CD4-positive, alpha-beta T cell treated with Interferon gamma for 1 hour (primary cell): Measurements from ENCODE around the gene DAPK1.

Source experiments
- DNase-seq: peaks from one replicate; pipeline ENCODE4 v3.0.0-alpha.2; 2020

DAPK1 gene

DNA sequence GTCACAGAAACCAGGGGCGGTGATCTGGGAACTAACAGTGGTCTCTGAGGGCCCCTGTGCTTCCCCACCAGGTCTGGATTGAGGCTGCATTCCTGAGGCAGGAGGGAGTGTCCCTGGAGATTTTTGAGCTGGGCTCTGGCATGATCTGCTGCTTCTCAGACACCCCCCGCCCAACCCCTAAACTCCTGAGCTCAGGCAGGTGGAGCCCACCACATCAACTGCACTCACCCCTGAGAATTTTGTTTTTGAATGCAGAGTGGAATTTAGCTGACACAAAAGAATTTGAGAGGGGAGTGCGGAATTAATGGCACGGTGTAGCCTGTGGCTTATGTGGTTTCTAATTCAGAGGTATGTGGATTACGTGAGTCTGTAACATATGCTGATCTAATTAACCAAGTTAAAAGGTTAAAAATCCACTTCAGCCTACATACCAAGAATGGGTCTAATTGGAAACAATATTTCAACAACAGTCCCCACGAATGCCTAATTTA lies 204.3 kb downstream of the DAPK1 start:
- no peak for DNase-seq

DNA sequence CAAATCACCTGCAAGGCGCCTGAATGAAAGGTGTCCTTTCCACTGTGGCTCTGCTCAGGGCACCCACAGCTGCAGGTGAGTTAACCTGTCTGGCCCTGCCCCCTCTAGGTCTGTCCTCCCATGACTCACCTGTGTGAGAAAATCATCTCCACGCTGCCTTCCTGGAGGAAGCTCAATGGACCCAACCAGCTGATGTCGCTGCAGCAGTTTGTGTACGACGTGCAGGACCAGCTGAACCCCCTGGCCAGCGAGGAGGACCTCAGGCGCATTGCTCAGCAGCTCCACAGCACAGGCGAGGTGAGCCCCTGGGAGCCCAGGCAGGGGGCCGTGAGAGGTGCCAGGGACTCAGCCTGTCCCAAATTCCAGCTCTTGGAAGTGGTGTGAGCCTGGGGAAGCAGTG lies 205.3 kb downstream of the DAPK1 start:
- DNase-seq: no peak

DNA sequence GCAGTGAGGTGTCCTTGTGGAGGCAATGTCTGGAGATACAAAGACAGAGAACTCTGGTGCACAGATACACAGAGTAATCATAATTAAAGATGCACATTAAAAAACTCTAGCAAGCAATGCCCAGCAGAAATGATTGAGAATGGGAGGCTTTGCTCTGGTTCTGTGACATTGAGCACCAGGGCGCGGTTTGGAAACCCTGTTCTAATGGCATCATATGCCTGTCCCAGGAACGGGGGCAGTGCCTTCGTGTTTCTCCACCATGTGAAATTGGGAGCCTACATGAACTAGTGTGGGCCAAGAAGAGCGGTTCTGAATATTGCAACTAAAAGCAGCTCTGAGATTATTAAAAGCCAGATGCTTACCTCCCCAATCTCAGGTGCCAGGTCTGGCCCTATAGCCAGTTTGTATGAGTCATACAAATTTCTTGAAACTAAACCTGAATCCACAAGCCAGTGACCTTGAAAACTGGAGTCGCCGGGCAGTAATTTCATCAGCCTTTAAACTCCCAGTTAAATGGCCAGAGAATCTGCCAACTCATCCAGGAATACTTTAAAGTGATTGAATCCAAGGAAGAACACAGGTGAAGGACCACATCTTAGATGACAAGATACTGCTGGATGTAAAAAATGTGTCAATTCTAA lies 206.1 kb downstream of the DAPK1 start:
- no peak for DNase-seq

DNA sequence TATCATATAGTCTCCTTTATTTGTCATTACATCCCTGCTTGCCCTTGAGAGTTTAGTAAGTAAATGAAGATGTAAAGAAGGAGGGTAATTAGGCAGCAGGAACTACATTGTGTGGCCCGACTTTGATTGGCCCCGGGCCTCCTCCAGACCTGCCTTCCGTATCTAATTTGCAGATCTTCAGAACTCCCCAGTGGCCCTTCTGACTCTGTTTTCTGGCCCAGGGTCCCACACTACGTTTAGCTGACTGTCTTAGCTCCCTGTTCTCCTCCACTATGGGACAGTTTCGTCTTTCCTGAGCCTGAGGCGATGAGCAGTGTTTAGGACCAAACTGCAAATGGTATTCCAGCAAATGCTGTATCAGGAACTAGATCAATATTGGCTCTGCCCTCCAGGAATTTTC lies 206.7 kb downstream of the DAPK1 start:
- no peak for DNase-seq

DNA sequence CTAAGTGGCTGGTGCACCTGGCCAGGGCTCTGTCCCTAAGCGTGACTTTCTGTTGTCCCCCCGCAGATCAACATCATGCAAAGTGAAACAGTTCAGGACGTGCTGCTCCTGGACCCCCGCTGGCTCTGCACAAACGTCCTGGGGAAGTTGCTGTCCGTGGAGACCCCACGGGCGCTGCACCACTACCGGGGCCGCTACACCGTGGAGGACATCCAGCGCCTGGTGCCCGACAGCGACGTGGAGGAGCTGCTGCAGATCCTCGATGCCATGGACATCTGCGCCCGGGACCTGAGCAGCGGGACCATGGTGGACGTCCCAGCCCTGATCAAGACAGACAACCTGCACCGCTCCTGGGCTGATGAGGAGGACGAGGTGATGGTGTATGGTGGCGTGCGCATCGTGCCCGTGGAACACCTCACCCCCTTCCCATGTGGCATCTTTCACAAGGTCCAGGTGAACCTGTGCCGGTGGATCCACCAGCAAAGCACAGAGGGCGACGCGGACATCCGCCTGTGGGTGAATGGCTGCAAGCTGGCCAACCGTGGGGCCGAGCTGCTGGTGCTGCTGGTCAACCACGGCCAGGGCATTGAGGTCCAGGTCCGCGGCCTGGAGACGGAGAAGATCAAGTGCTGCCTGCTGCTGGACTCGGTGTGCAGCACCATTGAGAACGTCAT lies 208.5 kb downstream of the DAPK1 start:
- DNase-seq: no peak

DNA sequence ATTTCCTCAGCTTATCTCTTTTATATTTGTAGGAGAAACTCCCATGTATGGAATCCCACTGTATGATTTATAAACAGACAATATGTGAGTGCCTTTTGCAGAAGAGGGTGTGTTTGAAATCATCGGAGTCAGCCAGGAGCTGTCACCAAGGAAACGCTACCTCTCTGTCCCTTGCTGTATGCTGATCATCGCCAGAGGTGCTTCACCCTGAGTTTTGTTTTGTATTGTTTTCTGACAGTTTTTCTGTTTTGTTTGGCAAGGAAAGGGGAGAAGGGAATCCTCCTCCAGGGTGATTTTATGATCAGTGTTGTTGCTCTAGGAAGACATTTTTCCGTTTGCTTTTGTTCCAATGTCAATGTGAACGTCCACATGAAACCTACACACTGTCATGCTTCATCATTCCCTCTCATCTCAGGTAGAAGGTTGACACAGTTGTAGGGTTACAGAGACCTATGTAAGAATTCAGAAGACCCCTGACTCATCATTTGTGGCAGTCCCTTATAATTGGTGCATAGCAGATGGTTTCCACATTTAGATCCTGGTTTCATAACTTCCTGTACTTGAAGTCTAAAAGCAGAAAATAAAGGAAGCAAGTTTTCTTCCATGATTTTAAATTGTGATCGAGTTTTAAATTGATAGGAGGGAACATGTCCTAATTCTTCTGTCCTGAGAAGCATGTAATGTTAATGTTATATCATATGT lies 210.3 kb downstream of the DAPK1 start:
- no peak for DNase-seq

DNA sequence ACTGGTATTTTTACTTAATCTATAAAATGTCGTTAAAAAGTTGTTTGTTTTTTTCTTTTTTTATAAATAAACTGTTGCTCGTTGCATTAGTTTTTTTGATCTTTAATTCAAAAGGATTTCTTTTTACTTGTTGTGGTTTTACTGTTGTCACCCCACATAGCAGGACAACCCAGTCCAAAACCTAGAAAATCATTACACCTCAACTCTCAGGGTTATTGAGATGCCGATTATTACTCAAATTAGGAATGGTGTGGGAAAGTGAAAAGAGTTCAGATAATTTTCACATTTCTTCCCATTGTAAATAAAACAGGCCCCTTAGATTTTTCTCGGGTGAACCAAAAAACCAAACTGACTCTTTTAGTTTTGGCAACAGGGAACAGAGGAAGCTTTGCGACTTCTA lies 210.9 kb downstream of the DAPK1 start:
- no peak for DNase-seq

DNA sequence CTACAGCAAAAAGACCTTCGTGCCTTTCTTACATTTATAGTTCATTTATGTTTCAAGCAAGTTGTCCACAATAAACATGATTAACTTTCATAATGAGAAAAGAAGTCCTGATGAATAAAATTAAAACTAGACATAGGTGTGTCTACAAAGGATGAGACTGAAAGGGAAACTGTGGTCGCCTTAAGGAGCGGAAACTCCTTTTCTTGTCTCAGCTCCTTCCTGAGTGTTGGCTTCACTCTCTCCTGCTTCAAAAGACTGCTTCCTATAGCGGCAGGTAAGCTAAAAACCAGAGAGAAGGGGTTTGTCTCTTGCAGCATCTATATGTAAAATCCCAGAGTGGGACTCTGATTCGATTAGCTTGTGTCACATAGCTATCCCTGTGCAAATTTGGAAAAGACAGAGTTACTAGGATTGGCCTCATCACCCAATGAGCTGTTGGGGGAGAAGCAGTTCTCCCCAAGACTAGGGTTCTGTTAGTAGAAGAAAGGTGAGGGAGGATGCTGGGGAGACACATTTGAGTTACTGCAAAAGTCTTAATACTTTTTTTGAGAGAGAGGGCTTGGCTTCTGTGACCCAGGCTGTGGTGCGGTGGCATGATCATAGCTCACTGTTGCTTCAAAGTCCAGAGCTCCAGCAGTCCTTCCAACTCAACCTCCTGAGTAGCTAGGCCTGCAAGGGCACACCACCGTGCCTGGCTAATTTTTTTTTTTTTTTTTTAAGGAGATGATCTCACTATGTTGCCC lies 211.5 kb downstream of the DAPK1 start:
- DNase-seq: no peak

DNA sequence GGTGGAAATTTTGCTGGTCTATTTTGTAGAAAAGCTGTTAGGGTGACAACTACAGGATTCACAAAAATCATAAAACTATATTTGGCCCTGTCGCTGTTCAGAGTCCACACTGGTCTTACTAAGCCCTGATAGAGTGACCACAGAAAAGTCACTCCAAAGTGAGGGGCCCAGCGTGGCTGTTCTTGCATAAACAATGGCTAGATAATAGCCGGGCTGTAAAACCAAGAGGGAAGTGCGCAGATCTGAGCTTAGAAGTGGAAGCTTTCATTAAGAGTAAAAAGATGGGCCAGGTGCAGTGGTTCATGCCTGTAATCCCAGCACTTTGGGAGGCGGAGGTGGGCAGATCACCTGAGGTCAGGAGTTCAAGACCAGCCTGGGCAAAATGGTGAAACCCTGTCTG lies 212.8 kb downstream of the DAPK1 start:
- DNase-seq: no peak

DNA sequence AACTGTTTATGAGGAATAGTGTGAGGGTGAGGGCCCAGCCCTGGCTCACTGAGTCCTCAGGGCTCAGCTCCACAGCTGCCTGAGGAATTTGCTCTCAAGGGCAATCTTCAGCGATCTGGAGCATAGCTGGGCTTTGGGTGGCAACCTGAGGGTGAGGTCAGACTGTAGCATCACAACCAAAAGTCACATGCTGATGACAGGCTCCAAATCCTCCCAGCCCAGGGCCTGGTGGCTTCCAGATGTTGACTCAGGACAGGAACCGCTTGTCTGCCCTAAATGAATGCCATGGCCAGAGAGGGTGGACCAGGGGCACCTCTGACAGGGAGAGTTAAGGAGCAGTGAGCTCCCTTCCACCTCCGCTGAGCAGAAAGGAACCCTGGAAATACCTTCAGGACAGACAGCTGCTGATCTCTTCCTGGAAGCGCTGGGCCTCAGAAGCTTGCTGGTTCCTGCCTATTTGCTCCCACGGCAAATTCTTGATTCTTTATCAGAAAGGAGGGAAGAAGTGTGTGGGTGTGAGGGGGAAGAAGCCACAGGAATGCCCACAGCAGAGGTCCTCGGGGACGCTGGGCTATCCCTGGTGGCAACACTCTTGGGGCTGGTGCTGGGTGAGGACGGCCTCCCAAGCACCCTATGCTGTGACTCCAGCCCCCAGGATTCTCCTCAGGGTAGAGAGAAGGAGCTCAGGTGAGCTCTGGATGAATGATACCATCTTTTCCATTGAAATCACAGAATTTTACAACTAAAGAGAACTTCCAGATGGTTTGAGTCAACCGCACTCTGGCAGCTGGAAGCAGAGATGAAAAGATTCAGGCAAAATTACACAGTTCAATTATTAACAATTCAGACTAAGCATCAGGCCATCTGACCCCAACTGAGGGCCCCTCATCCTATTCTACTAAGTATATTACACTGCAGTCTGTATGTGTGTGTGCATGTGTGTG lies 214.5 kb downstream of the DAPK1 start:
- DNase-seq: peak; percentile 32

DNA sequence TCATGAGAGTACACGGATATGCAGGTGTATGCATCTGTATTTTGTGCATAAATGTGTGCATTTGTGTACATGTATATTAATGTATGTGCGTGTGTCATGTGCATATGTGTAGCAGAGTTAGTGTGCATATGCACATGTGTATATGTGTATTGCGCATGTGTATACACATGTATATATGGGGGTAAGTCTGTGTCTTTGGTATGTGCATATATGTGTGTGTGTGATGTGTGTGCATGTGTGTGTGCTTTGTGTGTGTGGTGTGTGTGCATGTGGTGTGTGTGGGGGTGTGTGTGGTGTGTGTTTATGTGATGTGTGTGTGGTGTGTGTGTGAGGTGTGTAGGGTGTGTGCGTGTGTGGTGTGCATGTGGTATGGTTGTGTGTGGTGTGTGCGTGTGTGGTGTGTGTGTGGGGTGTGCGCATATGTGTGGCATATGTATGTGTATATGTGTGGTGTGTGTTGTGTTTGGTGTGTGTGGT lies 215.2 kb downstream of the DAPK1 start:
- DNase-seq: no peak

DNA sequence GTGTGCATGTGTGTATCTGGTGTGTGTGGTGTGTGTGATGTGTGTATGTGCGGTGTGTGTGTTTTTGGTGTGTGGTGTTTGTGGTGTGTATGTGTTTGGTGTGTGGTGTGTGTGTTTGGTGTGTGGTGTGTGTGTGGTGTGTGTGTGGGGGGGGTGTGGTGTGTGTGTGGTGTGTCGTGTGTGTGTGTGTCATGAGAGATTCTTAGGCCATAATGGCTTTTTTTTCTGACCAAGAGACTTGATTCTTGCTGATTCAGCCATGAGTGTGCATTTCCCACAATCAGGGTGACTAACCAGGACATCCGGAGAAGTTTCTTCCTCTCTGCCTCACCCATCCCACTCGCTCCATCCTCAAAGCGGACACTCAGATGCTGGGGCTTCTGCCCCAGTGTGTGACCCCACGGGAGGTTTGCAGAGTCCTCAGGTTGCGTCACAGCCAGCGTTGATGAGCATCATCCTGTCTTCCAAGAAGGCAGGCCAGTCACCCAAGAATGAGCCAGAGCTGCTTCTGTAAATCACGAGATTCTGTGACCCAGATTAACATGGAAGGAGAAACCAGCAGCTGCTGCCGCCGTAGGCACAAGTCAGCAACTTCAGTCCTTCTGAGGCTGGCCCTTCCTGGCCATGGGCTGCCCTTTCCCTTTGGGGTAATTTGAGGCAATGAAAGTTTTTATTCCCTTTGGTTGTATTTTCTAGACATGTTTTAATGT lies 215.8 kb downstream of the DAPK1 start:
- DNase-seq: peak; percentile 85

DNA sequence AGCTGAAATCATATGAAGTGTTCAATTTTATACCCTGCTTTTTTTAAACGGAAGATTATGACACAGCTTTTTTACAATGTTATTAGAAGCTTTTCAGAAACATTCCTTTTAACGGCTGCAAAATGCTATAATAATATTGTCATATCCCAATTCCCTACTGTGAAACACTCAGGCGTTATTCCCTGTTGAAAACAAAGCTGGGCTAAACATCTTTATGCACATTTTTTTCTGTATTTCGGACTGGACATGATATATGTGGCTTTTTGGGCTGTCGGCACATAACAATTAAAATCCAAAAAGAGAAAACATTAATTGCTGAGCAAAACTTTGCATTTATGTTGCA lies 216.3 kb downstream of the DAPK1 start:
- no peak for DNase-seq

DNA sequence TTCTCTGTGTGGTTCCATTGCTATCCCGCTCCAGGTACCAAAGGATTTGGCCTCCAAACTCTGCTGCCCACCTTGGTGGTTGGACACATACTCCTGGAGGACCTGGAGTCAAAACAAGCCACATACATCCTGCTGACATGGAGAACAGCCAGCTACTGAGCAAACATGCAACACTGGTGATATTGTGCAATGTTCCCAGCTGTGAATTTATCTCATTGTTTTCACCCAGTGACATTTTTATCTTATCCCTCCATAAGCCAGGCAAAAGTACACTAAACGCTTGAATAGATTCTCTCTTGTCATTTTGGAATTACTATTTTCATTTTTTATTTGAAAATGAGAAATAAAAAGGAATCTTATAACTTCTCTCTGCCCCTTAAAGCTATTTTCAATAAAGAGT lies 217.2 kb downstream of the DAPK1 start:
- DNase-seq: no peak

DNA sequence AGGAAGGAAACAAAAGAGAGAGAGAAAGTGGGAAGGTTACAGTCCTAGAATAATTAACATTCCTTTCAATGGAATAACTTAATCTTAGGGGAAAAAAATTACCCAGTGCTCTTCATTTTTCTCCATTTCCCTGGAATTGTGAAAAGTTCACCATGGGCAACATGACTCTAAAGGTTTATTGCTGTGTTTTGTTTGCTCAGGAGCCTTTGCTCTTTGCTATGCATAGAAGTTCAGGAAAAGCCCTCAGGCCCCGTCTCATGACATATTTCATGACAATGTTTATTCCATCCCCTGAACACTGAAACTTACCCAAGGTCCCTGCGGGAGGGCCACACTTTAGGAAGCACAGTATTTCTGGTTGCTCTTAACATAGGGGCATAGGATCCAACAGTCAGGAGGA lies 218.5 kb downstream of the DAPK1 start:
- DNase-seq: no peak

DNA sequence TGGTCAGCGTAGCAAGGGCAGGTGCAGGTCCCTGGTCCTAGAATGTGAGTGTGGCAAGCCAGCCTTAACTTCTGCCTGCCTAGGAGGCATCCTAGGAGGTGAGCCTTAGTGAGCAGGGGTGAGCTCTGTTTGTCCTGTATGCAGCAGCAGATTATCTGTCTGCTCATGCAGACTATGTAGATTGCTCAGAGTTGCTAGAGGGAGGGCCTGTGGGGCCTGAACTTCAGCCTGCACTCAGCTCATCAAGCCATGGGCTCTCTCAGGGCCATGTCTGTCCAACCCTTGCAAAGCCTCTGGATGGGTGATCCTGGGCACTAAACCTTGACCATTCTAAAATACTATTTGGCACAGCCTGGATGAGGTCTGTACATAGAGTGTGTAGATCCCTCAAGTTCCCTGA lies 219.8 kb downstream of the DAPK1 start:
- no peak for DNase-seq

DNA sequence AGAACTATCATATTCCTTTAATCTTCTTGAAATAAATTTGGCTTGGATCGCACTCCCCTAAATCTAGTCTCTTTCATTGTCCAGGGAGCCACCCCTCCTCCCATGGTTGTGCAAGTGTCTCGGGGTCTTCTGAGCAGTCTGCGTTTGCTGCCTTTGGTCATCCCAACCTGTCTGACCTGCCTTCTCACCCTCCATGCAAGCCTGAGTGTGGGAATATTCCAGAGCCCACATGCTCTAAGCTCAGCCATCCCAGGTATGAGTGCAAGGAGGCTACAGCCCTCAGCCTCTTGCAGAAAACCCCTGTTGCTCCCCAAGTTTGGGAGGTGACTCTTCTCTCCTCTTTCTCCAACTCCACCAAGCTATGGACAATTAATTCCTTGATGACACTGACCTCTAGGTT lies 220.6 kb downstream of the DAPK1 start:
- no peak for DNase-seq

DNA sequence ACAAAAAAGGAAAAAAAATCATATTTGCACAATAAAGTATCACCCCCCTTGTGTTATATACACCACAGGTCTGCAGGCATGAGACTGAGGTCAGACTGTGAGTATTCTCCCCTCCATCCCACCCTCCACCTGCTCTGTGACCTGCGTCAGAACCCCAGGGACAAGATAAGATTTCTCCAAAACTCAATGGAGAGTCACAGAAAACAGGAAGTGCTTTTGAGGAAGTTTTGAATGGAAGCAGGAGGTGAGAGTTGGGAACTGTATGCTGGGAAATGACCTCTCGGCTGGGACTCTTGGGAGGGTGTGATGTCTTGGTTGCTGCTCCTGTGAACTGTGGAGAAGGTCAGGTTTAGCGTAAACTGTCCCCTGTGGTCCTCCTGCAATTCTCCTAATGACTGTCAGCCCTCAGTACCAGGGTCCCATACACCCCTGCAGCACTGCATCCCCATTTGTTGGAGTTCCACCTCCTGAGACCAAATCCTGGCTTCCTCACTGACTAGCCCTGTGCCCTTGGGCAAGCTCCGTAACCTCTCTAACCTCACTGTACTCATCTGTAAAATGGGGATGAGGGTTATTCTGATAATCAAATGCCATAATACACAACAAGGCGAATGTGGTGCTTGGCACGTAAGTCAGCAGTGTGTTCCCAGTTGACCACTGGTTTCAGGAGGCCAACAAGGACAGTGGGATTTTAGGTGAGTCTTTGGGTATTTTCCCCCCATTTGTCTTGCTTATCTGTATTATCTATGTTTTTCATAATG lies 221.4 kb downstream of the DAPK1 start:
- no peak for DNase-seq

DNA sequence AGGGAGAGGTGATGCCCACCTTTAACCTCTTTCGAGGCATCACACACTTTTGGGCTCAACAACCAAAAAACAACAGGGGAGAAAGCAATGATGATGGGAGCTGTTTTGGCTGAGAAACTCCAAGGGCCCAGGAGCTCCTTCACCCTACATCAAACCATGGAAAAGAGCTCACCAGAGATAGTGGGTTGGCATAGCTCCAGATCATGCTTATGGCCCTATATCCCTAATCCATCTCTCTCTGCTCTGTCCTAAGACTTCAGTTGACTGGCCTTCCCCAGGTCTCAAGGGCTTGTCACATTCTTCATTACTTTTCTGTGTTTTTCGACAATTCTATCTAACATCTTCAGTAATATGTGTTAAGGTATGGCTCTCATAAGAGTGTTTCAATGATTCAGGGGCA lies 222.5 kb downstream of the DAPK1 start:
- DNase-seq: no peak

DNA sequence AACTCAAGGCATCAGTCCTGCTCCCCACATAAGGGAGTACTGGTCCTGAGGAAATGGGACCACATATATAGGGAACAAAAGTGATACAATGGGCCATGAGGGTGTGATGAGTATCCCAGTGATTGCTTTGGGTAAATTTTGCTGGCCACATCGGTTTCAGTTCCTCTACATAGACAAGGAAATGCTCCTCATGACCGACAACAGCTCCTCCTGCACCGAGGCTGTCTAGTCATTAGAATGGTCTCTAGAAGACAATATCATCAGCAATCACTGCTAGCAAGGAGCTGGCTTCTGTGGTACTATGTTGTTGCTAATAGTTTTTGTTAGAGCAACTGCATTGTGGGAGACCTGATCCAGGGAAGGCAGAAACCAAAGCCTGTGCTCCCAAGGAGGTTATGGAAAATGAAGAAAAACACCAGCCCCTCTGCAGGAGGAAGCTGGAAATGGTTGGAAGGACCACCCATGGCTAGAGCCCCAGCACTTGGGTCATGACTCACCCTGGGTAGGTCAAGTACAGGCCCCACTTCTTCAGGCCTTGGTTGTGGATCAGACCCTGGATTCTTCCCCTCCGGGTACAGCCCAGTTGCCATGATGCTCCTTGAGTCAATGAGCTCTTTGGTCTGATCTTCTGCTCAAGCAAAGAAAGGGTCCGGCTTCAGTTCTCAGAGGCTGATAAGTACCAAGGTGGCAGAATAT lies 224.9 kb downstream of the DAPK1 start:
- DNase-seq: peak; percentile 63
